Measurements from ENCODE around the gene PAH. TPM values are rescaled to one million over a fixed set of nuclear protein-coding genes. Genes with fewer than 3 reads are reported as not detected.

The PAH gene
- total and polyA plus RNA-seq, 11 donors, result 0.03 to 0.23 TPM; not detected in 9

- intact Hi-C loops (cut with DNase I), result no loop called here
- Histone ChIP-seq H3K9me3 (no peaks in the 10 kb centered on the region), H3K4me3 (no peak overlapping the region), H3K27me3 (peaks cover 0 to 11% (median 0%) of the 10 kb centered on the region in 9 donors), H3K4me1 (no peaks in the 10 kb centered on the region), H3K27ac (no peak overlapping the region), H3K36me3 (no peaks in the 10 kb centered on the region)
- no peak for DNase-seq
- 87 to 91% (median 88%) methylated on average over 3 of the region's 3 CpGs for WGBS, 4 donors
- no peak for ATAC-seq
- TF ChIP-seq POLR2A (IDR thresholded peaks at IDR 0.05), result no peak
- TF ChIP-seq CTCF (IDR thresholded peaks at IDR 0.05), result no peak
Measured at GRCh38 chr12:102808412-102808811, 108.6 kb downstream of the PAH start.

GRCh38 chr12:102806592-102806991 is 110.5 kb downstream of the PAH start:
- ATAC-seq (no peak), DNase-seq (no peak)
- Histone ChIP-seq H3K36me3 (no peaks in the 10 kb centered on the region), H3K9me3 (no peaks in the 10 kb centered on the region), H3K27me3 (peaks cover 0 to 11% (median 0%) of the 10 kb centered on the region in 9 donors), H3K27ac (no peak overlapping the region), H3K4me1 (no peaks in the 10 kb centered on the region), H3K4me3 (no peak overlapping the region)
- intact Hi-C loops (cut with DNase I), result no loop called here
- WGBS, 4 donors, result 68 to 79% (median 71%) methylated on average over 2 of the region's 2 CpGs
- TF ChIP-seq CTCF (IDR thresholded peaks at IDR 0.05) (no peak), POLR2A (IDR thresholded peaks at IDR 0.05) (no peak)

GRCh38 chr12:102806110-102806509 is 110.9 kb downstream of the PAH start:
- H3K4me1 ChIP-seq, result no peaks in the 10 kb centered on the region
- no peak overlapping the region for H3K4me3 ChIP-seq
- 28 to 42% (median 37%) methylated on average over 3 of the region's 3 CpGs for WGBS, 4 donors
- DNase-seq (no peak), ATAC-seq (no peak)
- no peaks in the 10 kb centered on the region for H3K9me3 ChIP-seq
- TF ChIP-seq POLR2A (IDR thresholded peaks at IDR 0.05), result no peak
- TF ChIP-seq CTCF (IDR thresholded peaks at IDR 0.05), result no peak
- H3K27ac ChIP-seq, result no peak overlapping the region
- H3K27me3 ChIP-seq, result peaks cover 0 to 11% (median 0%) of the 10 kb centered on the region in 9 donors
- no peaks in the 10 kb centered on the region for H3K36me3 ChIP-seq
- intact Hi-C loops (cut with DNase I), result no loop called here

- no peak overlapping the region for H3K27ac ChIP-seq
- H3K4me3 ChIP-seq, result no peak overlapping the region
- no peaks in the 10 kb centered on the region for H3K4me1 ChIP-seq
- no peaks in the 10 kb centered on the region for H3K9me3 ChIP-seq
- peaks cover 0 to 5% (median 0%) of the 10 kb centered on the region in 9 donors for H3K27me3 ChIP-seq
- TF ChIP-seq POLR2A (IDR thresholded peaks at IDR 0.05) (no peak), CTCF (IDR thresholded peaks at IDR 0.05) (no peak)
- H3K36me3 ChIP-seq, result no peaks in the 10 kb centered on the region
- no peak for DNase-seq
- intact Hi-C loops (cut with DNase I), result no loop called here
- no peak for ATAC-seq
Measured at GRCh38 chr12:102800565-102800964, 116.5 kb downstream of the PAH start.
